Stimulated activated naive CD8-positive, alpha-beta T cell treated with anti-CD3 and anti-CD28 coated beads, Interleukin-15, amount 100 ng/mL, for 72 hours (primary cell): ENCODE data around the gene FAF2.
"Not testable (repeated sequence)": the region's sequence is repeated elsewhere in the genome, so short reads cannot be mapped to it uniquely, and the experiment has no call there.

Experiments used
- ATAC-seq: fragments of 150-1000 bp; cut with Tn5 transposase; 2 replicates; pipeline ENCODE4 v1.10.0; 2021; ENCODE audit warnings: mild to moderate bottlenecking, moderate library complexity
- DNase-seq, 2 donors: peaks; one replicate each; pipeline ENCODE4 v3.0.0; 2021 to 2022
- H3K27ac Mint-ChIP-seq, 2 donors: one replicate each; pipeline ENCODE4 v1.8.0; 2022; ENCODE audit warnings: mild to moderate bottlenecking in 2 of 2, mixed read lengths in 2 of 2, moderate library complexity in 2 of 2
- H3K27me3 Mint-ChIP-seq: one replicate; pipeline ENCODE4 v1.8.0; 2022; ENCODE audit warnings: mixed read lengths
- H3K4me1 Mint-ChIP-seq: one replicate; pipeline ENCODE4 v1.8.0; 2022; ENCODE audit warnings: mild to moderate bottlenecking, mixed read lengths
- H3K4me3 Mint-ChIP-seq, 2 donors: one replicate each; pipeline ENCODE4 v1.8.0; 2022; ENCODE audit warnings: mild to moderate bottlenecking in 2 of 2, mixed read lengths in 2 of 2, moderate library complexity in 1 of 2
- H3K9me3 Mint-ChIP-seq, 2 donors: one replicate each; pipeline ENCODE4 v1.8.0; 2022; ENCODE audit warnings: mixed read lengths in 2 of 2

The FAF2 gene

GRCh38 chr5:176545388-176545736, 97.2 kb downstream of the FAF2 start:
- H3K4me3 Mint-ChIP-seq: no peak overlapping the region
- peaks cover 76% of the 10 kb centered on the region for H3K4me1 Mint-ChIP-seq
- ATAC-seq (no peak), DNase-seq (no peak)
- H3K27ac Mint-ChIP-seq: no peak overlapping the region
- no peaks in the 10 kb centered on the region for H3K9me3 Mint-ChIP-seq
- H3K27me3 Mint-ChIP-seq: no peaks in the 10 kb centered on the region

GRCh38 chr5:176545737-176546509, 97.7 kb downstream of the FAF2 start:
- no peak for DNase-seq
- Mint-ChIP-seq H3K27ac (no peak overlapping the region), H3K4me3 (no peak overlapping the region), H3K4me1 (peaks cover 76% of the 10 kb centered on the region), H3K27me3 (no peaks in the 10 kb centered on the region), H3K9me3 (no peaks in the 10 kb centered on the region)
- no peak for ATAC-seq

GRCh38 chr5:176547802-176548201, 99.6 kb downstream of the FAF2 start:
- Mint-ChIP-seq H3K4me1 (peaks cover 71% of the 10 kb centered on the region), H3K4me3 (no peak overlapping the region)
- no peak for DNase-seq

GRCh38 chr5:176548967-176549444, 100.8 kb downstream of the FAF2 start, which contains the start of gene CDHR2:
TSS of gene CDHR2 (plus strand) at chr5:176549342. CDS start at chr5:176565353, 16,011 bp downstream.
- DNase-seq: no peak
- Mint-ChIP-seq H3K27me3 (no peaks in the 10 kb centered on the region), H3K4me3 (peak within 1 kb of the TSS; percentile 60 to 76), H3K27ac (peak within 1 kb of the TSS in 1 of 2 donors; percentile 89), H3K9me3 (no peaks in the 10 kb centered on the region), H3K4me1 (peaks cover 78% of the 10 kb centered on the region)
- no peak for ATAC-seq

More at GRCh38 chr5:176547802-176548201, 99.6 kb downstream of the FAF2 start:
- ATAC-seq: no peak
- Mint-ChIP-seq H3K27me3 (no peaks in the 10 kb centered on the region), H3K27ac (peak overlapping the region in 1 of 2 donors; percentile 9), H3K9me3 (no peaks in the 10 kb centered on the region)

- ATAC-seq: no peak
- H3K27me3 Mint-ChIP-seq: no peaks in the 10 kb centered on the region
- H3K4me1 Mint-ChIP-seq: peaks cover 78% of the 10 kb centered on the region
- DNase-seq: no peak
- peak overlapping the region in 1 of 2 donors; percentile 76 for H3K4me3 Mint-ChIP-seq
- no peaks in the 10 kb centered on the region for H3K9me3 Mint-ChIP-seq
- no peak overlapping the region for H3K27ac Mint-ChIP-seq
Observed at GRCh38 chr5:176549871-176550270, 101.7 kb downstream of the FAF2 start.

- peaks cover 79% of the 10 kb centered on the region for H3K4me1 Mint-ChIP-seq
- H3K4me3 Mint-ChIP-seq: peak overlapping the region; percentile 60 to 76
Observed at GRCh38 chr5:176550275-176550831, 102.2 kb downstream of the FAF2 start.

GRCh38 chr5:176550937-176551336, 102.8 kb downstream of the FAF2 start:
- not testable (repeated sequence) for DNase-seq, H3K9me3 Mint-ChIP-seq, H3K27me3 Mint-ChIP-seq, ATAC-seq
- H3K4me3 Mint-ChIP-seq: peak overlapping the region; percentile 60 to 76
- peak overlapping the region; percentile 69 to 74 for H3K27ac Mint-ChIP-seq
- peaks cover 79% of the 10 kb centered on the region for H3K4me1 Mint-ChIP-seq

More at GRCh38 chr5:176550275-176550831, 102.2 kb downstream of the FAF2 start:
- ATAC-seq (peak; percentile 38), DNase-seq (no peak)
- Mint-ChIP-seq H3K27me3 (no peaks in the 10 kb centered on the region), H3K9me3 (no peaks in the 10 kb centered on the region), H3K27ac (peak overlapping the region; percentile 69 to 89)

GRCh38 chr5:176552332-176552869, 104.2 kb downstream of the FAF2 start:
- no peaks in the 10 kb centered on the region for H3K27me3 Mint-ChIP-seq
- no peak overlapping the region for H3K4me3 Mint-ChIP-seq
- no peak for ATAC-seq
- H3K4me1 Mint-ChIP-seq: peaks cover 84% of the 10 kb centered on the region
- no peaks in the 10 kb centered on the region for H3K9me3 Mint-ChIP-seq
- no peak overlapping the region for H3K27ac Mint-ChIP-seq
- no peak for DNase-seq

GRCh38 chr5:176553260-176554085, 105.3 kb downstream of the FAF2 start:
- peak; percentile 53 for ATAC-seq
- Mint-ChIP-seq H3K4me3 (no peak overlapping the region), H3K27ac (peak overlapping the region in 1 of 2 donors; percentile 51), H3K27me3 (no peaks in the 10 kb centered on the region), H3K4me1 (peaks cover 74% of the 10 kb centered on the region), H3K9me3 (no peaks in the 10 kb centered on the region)
- DNase-seq: no peak

GRCh38 chr5:176557846-176558245, 109.7 kb downstream of the FAF2 start:
- Mint-ChIP-seq H3K9me3 (no peaks in the 10 kb centered on the region), H3K27ac (no peak overlapping the region), H3K4me3 (no peak overlapping the region), H3K27me3 (no peaks in the 10 kb centered on the region), H3K4me1 (peaks cover 80% of the 10 kb centered on the region)
- DNase-seq (no peak), ATAC-seq (no peak)
